Fibroblast of skin of right quadriceps (primary cell): ENCODE data around the gene TLCD4.
"Not testable (repeated sequence)": the region's sequence is repeated elsewhere in the genome, so short reads cannot be mapped to it uniquely, and the experiment has no call there.

Experiments used
- DNase-seq: peaks from one replicate; pipeline ENCODE4 v3.0.0-alpha.2; 2013

TLCD4 gene

GRCh38 chr1:95117207-95118066 is at the start of gene TLCD4:
TSS of gene TLCD4 (plus strand) at chr1:95117355. CDS start at chr1:95143902, 26,547 bp downstream.
- peak; percentile 9 for DNase-seq

- DNase-seq, result no peak
Measured at GRCh38 chr1:95067568-95067967, 49.6 kb upstream of the TLCD4 start.

GRCh38 chr1:95068956-95069709 is 48.0 kb upstream of the TLCD4 start:
- no peak for DNase-seq

GRCh38 chr1:95069710-95070093 is 47.5 kb upstream of the TLCD4 start:
- no peak for DNase-seq

GRCh38 chr1:95071539-95071938 is 45.6 kb upstream of the TLCD4 start:
- no peak for DNase-seq

- no peak for DNase-seq
Measured at GRCh38 chr1:95072117-95072516, 45.0 kb upstream of the TLCD4 start.

GRCh38 chr1:95072532-95073419 is 44.4 kb upstream of the TLCD4 start, which contains the start of gene ALG14:
TSS of gene ALG14 (minus strand) at chr1:95072951. CDS start at chr1:95072898, 53 bp downstream.
- DNase-seq, result peak; percentile 96

GRCh38 chr1:95073446-95073845 is 43.7 kb upstream of the TLCD4 start:
- DNase-seq, result no peak

- DNase-seq, result no peak
Measured at GRCh38 chr1:95076034-95076433, 41.1 kb upstream of the TLCD4 start.

GRCh38 chr1:95080446-95080845 is 36.7 kb upstream of the TLCD4 start:
- DNase-seq, result no peak

- DNase-seq, result no peak
Measured at GRCh38 chr1:95080879-95081278, 36.3 kb upstream of the TLCD4 start.

- DNase-seq, result peak; percentile 22
Measured at GRCh38 chr1:95084317-95085176, 32.6 kb upstream of the TLCD4 start.

GRCh38 chr1:95085376-95085775 is 31.8 kb upstream of the TLCD4 start:
- DNase-seq, result no peak

- DNase-seq, result peak; percentile 96
Measured at GRCh38 chr1:95086949-95087533, 30.1 kb upstream of the TLCD4 start.

- DNase-seq, result no peak
Measured at GRCh38 chr1:95088303-95088702, 28.9 kb upstream of the TLCD4 start.

GRCh38 chr1:95089650-95090287 is 27.4 kb upstream of the TLCD4 start:
- DNase-seq, result no peak

GRCh38 chr1:95091290-95091689 is 25.9 kb upstream of the TLCD4 start:
- not testable (repeated sequence) for DNase-seq

GRCh38 chr1:95092891-95093290 is 24.3 kb upstream of the TLCD4 start:
- DNase-seq, result not testable (repeated sequence)

GRCh38 chr1:95093296-95093695 is 23.9 kb upstream of the TLCD4 start:
- DNase-seq, result no peak

GRCh38 chr1:95094923-95095322 is 22.2 kb upstream of the TLCD4 start:
- no peak for DNase-seq

- DNase-seq, result no peak
Measured at GRCh38 chr1:95095833-95096217, 21.3 kb upstream of the TLCD4 start.
